ENCODE data around the gene MARCHF3.

Gene MARCHF3

DNA sequence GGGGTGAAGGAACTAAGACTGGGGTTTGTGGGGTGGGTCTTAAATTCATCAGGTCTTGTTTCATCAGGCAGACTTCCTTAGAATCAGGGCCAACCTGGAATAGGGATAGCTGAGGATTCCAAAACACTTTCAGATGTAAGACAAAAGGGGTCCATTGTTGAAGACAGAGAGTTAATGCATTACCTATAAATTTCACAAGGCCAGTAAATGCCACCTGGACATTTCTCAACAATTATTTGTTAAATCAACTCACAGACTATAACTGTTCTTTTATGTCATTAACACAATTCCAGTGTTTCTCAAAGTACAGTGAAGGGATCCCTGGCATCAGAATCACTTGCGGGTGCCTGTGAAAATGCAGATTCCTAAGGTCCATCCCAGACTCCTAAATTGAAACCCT is 2.8 kb downstream of the MARCHF3 start:
- H3K27ac ChIP-seq (ENCODE audit: low read depth, low read length, poor library complexity, severe bottlenecking) = no peak overlapping the region
- no peak overlapping the region for H2AFZ ChIP-seq (ENCODE audit: low read length)
- 0 out of 2 replicates have a peak, but pooled peaks cover 3% of the 10 kb centered on the region for H3K27me3 ChIP-seq (ENCODE audit: insufficient read depth, low read length)
- H3K79me2 ChIP-seq (ENCODE audit: insufficient read depth, low read length) = no peaks in the 10 kb centered on the region
- H3K36me3 ChIP-seq (ENCODE audit: insufficient read depth, low read length) = no peaks in the 10 kb centered on the region
- no peaks in the 10 kb centered on the region for H3F3A ChIP-seq (ENCODE audit: insufficient read depth, low read length)
- no peaks in the 10 kb centered on the region for H4K20me1 ChIP-seq (ENCODE audit: insufficient read depth, low read length)
- TF ChIP-seq EZH2 (IDR thresholded peaks at IDR 0.05; ENCODE audit: borderline replicate concordance, low read length) = no peak
- TF ChIP-seq, protein P1, sequence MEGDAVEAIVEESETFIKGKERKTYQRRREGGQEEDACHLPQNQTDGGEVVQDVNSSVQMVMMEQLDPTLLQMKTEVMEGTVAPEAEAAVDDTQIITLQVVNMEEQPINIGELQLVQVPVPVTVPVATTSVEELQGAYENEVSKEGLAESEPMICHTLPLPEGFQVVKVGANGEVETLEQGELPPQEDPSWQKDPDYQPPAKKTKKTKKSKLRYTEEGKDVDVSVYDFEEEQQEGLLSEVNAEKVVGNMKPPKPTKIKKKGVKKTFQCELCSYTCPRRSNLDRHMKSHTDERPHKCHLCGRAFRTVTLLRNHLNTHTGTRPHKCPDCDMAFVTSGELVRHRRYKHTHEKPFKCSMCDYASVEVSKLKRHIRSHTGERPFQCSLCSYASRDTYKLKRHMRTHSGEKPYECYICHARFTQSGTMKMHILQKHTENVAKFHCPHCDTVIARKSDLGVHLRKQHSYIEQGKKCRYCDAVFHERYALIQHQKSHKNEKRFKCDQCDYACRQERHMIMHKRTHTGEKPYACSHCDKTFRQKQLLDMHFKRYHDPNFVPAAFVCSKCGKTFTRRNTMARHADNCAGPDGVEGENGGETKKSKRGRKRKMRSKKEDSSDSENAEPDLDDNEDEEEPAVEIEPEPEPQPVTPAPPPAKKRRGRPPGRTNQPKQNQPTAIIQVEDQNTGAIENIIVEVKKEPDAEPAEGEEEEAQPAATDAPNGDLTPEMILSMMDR (IDR thresholded peaks at IDR 0.05; ENCODE audit: low read length) = no peak
- H3K4me1 ChIP-seq (ENCODE audit: insufficient read depth, low read length, severe bottlenecking) = peaks cover 19% of the 10 kb centered on the region
- H3K9me2 ChIP-seq (ENCODE audit: low read depth, low read length) = no peaks in the 10 kb centered on the region
- H3K9me3 ChIP-seq (ENCODE audit: low read length) = no peaks in the 10 kb centered on the region
- H3K4me2 ChIP-seq (ENCODE audit: low read length) = no peak overlapping the region
- no peak overlapping the region for H3K4me3 ChIP-seq (ENCODE audit: low read depth, low read length, poor library complexity, severe bottlenecking)
- no peak overlapping the region for H3K9ac ChIP-seq (ENCODE audit: low read length)

DNA sequence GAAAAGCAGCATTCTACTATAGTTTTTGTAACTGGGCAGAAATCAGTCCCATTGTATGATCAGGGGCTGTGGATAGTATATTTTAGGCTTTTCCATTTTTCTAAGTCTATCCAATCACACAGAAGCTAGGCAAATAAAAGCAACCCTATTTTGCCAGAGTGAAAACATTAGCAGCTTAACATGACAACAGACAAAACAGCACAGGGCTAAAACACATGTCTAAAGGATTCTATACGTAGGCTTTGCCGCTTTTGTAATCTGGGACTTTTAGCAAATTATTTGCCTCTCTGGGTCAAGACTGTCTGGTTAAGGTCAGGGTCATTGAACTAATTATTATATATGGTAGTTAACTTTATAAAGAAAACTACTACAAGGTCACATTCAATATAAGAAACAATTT is 4.2 kb downstream of the MARCHF3 start:
- H3K4me3 ChIP-seq (ENCODE audit: low read depth, low read length, poor library complexity, severe bottlenecking) = no peak overlapping the region
- no peak overlapping the region for H3K9ac ChIP-seq (ENCODE audit: low read length)
- no peaks in the 10 kb centered on the region for H3K9me2 ChIP-seq (ENCODE audit: low read depth, low read length)
- H3K27me3 ChIP-seq (ENCODE audit: insufficient read depth, low read length) = 0 out of 2 replicates have a peak, but pooled peaks cover 3% of the 10 kb centered on the region
- H3K27ac ChIP-seq (ENCODE audit: low read depth, low read length, poor library complexity, severe bottlenecking) = no peak overlapping the region
- H3K9me3 ChIP-seq (ENCODE audit: low read length) = no peaks in the 10 kb centered on the region
- H3K4me1 ChIP-seq (ENCODE audit: insufficient read depth, low read length, severe bottlenecking) = peaks cover 17% of the 10 kb centered on the region
- H3F3A ChIP-seq (ENCODE audit: insufficient read depth, low read length) = no peaks in the 10 kb centered on the region
- no peaks in the 10 kb centered on the region for H3K79me2 ChIP-seq (ENCODE audit: insufficient read depth, low read length)
- TF ChIP-seq, protein P1 (IDR thresholded peaks at IDR 0.05; ENCODE audit: low read length) = no peak
- no peak overlapping the region for H3K4me2 ChIP-seq (ENCODE audit: low read length)
- H2AFZ ChIP-seq (ENCODE audit: low read length) = no peak overlapping the region
- H3K36me3 ChIP-seq (ENCODE audit: insufficient read depth, low read length) = no peaks in the 10 kb centered on the region
- H4K20me1 ChIP-seq (ENCODE audit: insufficient read depth, low read length) = no peaks in the 10 kb centered on the region

DNA sequence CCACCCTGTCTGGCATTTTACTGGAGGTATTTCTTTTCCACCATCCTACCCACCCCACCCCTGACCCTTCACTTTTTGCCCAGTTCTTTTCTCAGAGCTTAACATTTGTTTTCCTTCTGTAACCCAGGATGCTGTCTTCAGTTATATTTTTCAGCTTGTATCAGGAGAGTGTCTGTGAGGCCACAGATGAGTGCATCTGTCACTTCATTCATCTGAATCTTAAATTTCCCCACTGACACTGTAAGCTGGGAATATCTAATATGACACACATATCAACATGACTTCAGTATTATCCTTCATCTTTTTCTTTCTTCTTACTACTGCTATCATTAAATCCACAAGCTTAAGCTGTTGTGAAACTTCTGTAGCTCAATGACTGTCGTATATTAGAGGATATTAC is 4.9 kb downstream of the MARCHF3 start:
- Histone ChIP-seq H3K4me2 (ENCODE audit: low read length) (no peak overlapping the region), H3K9ac (ENCODE audit: low read length) (no peak overlapping the region)
- TF ChIP-seq, protein P1 (IDR thresholded peaks at IDR 0.05; ENCODE audit: low read length) = no peak
- no peak for TF ChIP-seq EZH2 (IDR thresholded peaks at IDR 0.05; ENCODE audit: borderline replicate concordance, low read length)

More for the DNA sequence above, 4.9 kb downstream of the MARCHF3 start:
- H3K9me2 ChIP-seq (ENCODE audit: low read depth, low read length) = no peaks in the 10 kb centered on the region
- H3K36me3 ChIP-seq (ENCODE audit: insufficient read depth, low read length) = no peaks in the 10 kb centered on the region
- no peaks in the 10 kb centered on the region for H3K79me2 ChIP-seq (ENCODE audit: insufficient read depth, low read length)
- 0 out of 2 replicates have a peak, but pooled peaks cover 3% of the 10 kb centered on the region for H3K27me3 ChIP-seq (ENCODE audit: insufficient read depth, low read length)
- H3K4me3 ChIP-seq (ENCODE audit: low read depth, low read length, poor library complexity, severe bottlenecking) = no peak overlapping the region
- no peaks in the 10 kb centered on the region for H3F3A ChIP-seq (ENCODE audit: insufficient read depth, low read length)
- no peak overlapping the region for H3K27ac ChIP-seq (ENCODE audit: low read depth, low read length, poor library complexity, severe bottlenecking)
- H3K4me1 ChIP-seq (ENCODE audit: insufficient read depth, low read length, severe bottlenecking) = peaks cover 14% of the 10 kb centered on the region
- no peaks in the 10 kb centered on the region for H3K9me3 ChIP-seq (ENCODE audit: low read length)
- no peak overlapping the region for H2AFZ ChIP-seq (ENCODE audit: low read length)
- H4K20me1 ChIP-seq (ENCODE audit: insufficient read depth, low read length) = no peaks in the 10 kb centered on the region

All from OCI-LY1 (cell line).